Progenitor cell of endocrine pancreas (in vitro differentiated cells): ENCODE results near the gene SOS2. TPM values are rescaled to one million over a fixed set of nuclear protein-coding genes. Genes with fewer than 3 reads are reported as not detected.

Experiments
- DNase-seq: peaks from one replicate; pipeline ENCODE4 v3.0.0; 2021; ENCODE audit warnings: low spot score; ENCODE audit not compliant: unreplicated experiment
- H3K27ac Mint-ChIP-seq: 2 replicates; pipeline ENCODE4 v1.8.0; 2021; ENCODE audit warnings: mild to moderate bottlenecking, moderate library complexity, mixed read lengths
- H3K27me3 Mint-ChIP-seq: 2 replicates; pipeline ENCODE4 v1.8.0; 2021; ENCODE audit warnings: mixed read lengths
- H3K36me3 Mint-ChIP-seq: 2 replicates; pipeline ENCODE4 v1.8.0; 2022; ENCODE audit warnings: mixed read lengths; ENCODE audit not compliant: insufficient read depth
- H3K4me1 Mint-ChIP-seq: 2 replicates; pipeline ENCODE4 v1.8.0; 2021; ENCODE audit warnings: low read depth, mixed read lengths
- H3K4me3 Mint-ChIP-seq: 2 replicates; pipeline ENCODE4 v1.8.0; 2021; ENCODE audit warnings: low read depth, mild to moderate bottlenecking, moderate library complexity, mixed read lengths
- H3K9me3 Mint-ChIP-seq: 2 replicates; pipeline ENCODE4 v1.8.0; 2021; ENCODE audit warnings: low read depth, mixed read lengths
- total RNA-seq: library from RNA; stranded (reverse); gene quantifications from 2 replicates; pipeline ENCODE4 v1.2.1, GENCODE V29; 2021
- TF ChIP-seq, protein P1 (sequence below): fragments of 200-600 bp; sonication (generic); IDR thresholded peaks from one replicate; pipeline ENCODE4 v1.5.0; 2021; ENCODE audit warnings: antibody characterized with exemption, mild to moderate bottlenecking; ENCODE audit not compliant: unreplicated experiment

The SOS2 gene
- total RNA-seq, 1 donor from 2014 or later = 35.7 TPM

GRCh38 chr14:50101417-50101816, 130.0 kb downstream of the SOS2 start:
- Mint-ChIP-seq H3K36me3 (peaks cover 1% of the 10 kb centered on the region), H3K9me3 (no peaks in the 10 kb centered on the region), H3K27ac (no peak overlapping the region), H3K4me3 (no peak overlapping the region), H3K4me1 (no peaks in the 10 kb centered on the region), H3K27me3 (no peaks in the 10 kb centered on the region)
- TF ChIP-seq, protein P1, sequence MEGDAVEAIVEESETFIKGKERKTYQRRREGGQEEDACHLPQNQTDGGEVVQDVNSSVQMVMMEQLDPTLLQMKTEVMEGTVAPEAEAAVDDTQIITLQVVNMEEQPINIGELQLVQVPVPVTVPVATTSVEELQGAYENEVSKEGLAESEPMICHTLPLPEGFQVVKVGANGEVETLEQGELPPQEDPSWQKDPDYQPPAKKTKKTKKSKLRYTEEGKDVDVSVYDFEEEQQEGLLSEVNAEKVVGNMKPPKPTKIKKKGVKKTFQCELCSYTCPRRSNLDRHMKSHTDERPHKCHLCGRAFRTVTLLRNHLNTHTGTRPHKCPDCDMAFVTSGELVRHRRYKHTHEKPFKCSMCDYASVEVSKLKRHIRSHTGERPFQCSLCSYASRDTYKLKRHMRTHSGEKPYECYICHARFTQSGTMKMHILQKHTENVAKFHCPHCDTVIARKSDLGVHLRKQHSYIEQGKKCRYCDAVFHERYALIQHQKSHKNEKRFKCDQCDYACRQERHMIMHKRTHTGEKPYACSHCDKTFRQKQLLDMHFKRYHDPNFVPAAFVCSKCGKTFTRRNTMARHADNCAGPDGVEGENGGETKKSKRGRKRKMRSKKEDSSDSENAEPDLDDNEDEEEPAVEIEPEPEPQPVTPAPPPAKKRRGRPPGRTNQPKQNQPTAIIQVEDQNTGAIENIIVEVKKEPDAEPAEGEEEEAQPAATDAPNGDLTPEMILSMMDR = no peak
- no peak for DNase-seq

GRCh38 chr14:50100805-50101204, 130.6 kb downstream of the SOS2 start:
- H3K27ac Mint-ChIP-seq = no peak overlapping the region

GRCh38 chr14:50099335-50099734, 132.0 kb downstream of the SOS2 start:
- no peak overlapping the region for H3K27ac Mint-ChIP-seq
- H3K36me3 Mint-ChIP-seq = peaks cover 3% of the 10 kb centered on the region
- H3K4me3 Mint-ChIP-seq = no peak overlapping the region
- no peak for DNase-seq
- no peaks in the 10 kb centered on the region for H3K4me1 Mint-ChIP-seq
- H3K27me3 Mint-ChIP-seq = no peaks in the 10 kb centered on the region
- TF ChIP-seq, protein P1 = no peak
- no peaks in the 10 kb centered on the region for H3K9me3 Mint-ChIP-seq

More at GRCh38 chr14:50100805-50101204, 130.6 kb downstream of the SOS2 start:
- Mint-ChIP-seq H3K9me3 (no peaks in the 10 kb centered on the region), H3K27me3 (no peaks in the 10 kb centered on the region), H3K36me3 (peaks cover 1% of the 10 kb centered on the region), H3K4me3 (no peak overlapping the region), H3K4me1 (no peaks in the 10 kb centered on the region)
- TF ChIP-seq, protein P1 = no peak
- no peak for DNase-seq

DNA sequence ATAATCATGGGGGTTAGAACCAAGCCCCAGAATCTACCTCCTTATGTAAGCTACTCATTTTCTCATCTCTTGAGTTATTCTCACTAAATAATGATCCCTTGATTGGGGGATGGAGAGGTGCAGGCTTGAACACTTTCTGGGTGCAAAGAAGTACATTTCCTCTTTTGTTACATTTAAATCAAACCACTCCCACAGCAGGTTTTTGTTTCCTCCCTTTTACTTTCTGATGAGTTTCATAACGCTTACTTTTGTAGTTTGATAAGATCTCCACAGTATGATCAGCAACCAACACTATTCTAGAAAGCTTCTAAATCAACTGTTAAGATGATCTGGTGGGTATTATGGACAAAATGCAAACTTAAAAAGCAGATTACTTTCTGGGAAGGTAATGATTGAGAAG, 135.5 kb downstream of the SOS2 start:
- TF ChIP-seq, protein P1 = no peak
- Mint-ChIP-seq H3K9me3 (no peaks in the 10 kb centered on the region), H3K4me3 (no peak overlapping the region), H3K4me1 (peaks cover 2% of the 10 kb centered on the region), H3K36me3 (peaks cover 2% of the 10 kb centered on the region), H3K27ac (no peak overlapping the region), H3K27me3 (no peaks in the 10 kb centered on the region)
- no peak for DNase-seq

DNA sequence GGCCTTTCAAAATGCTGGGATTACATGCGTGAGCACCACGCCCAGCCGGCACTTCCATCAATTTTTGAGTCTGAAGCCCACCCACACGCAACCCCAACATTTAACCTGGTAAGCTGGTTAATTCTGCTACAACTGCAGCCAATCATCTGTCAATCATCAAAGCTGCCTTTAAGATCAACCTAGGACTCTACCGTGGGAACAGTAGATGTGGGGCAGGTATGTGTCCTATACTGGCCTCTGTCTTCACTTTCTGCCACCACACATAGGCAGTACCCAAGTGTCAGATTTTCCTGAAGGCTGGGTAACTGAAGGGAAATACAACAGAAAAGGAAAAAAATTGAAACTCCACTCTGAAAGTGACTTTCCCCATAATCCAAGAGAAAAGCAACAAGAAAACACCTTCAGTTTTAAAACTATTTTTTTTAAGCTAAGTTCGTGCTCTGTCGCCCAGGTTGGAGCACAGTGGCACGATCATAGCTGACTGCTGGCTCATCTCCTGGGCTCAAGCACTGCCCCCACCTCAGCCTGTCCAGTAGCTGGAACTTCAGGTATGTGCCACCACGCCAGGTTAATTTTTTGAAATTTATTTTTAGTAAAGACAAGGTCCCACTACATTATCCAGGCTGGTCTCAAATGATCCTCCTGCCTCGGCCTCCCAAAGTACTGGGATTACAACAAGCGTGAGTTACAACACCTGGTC, 137.2 kb downstream of the SOS2 start:
- no peaks in the 10 kb centered on the region for H3K27me3 Mint-ChIP-seq
- DNase-seq = no peak
- no peak overlapping the region for H3K4me3 Mint-ChIP-seq
- TF ChIP-seq, protein P1 = no peak
- peaks cover 2% of the 10 kb centered on the region for H3K4me1 Mint-ChIP-seq
- no peaks in the 10 kb centered on the region for H3K9me3 Mint-ChIP-seq
- H3K27ac Mint-ChIP-seq = no peak overlapping the region
- peaks cover 2% of the 10 kb centered on the region for H3K36me3 Mint-ChIP-seq
